Right lobe of liver (tissue), 4 donors: ENCODE measurements around the gene A2M.

ENCODE experiments used
- POLR2A ChIP-seq: fragments of 450-650 bp; IDR thresholded peaks from one replicate; pipeline ENCODE4 v1.6.1; 2017; ENCODE audit warnings: antibody characterized with exemption, mild to moderate bottlenecking
- TF ChIP-seq, protein P1 (sequence below), 4 donors: fragments of 200-600 bp in 3 of 4; fragments of 450-650 bp in 1 of 4; IDR thresholded peaks; one replicate each; pipeline versions ENCODE4 v1.5.1 to v1.8.0; 2016 to 2022; ENCODE audit warnings: antibody characterized with exemption in 4 of 4, mild to moderate bottlenecking in 2 of 4
- donor health status: DM: no; HTN: no; CAD: no.
- donor health status: DM: no; HTN: no; CAD: no.
- donor health status: DM: no; HTN: yes; CAD: no.

DNA sequence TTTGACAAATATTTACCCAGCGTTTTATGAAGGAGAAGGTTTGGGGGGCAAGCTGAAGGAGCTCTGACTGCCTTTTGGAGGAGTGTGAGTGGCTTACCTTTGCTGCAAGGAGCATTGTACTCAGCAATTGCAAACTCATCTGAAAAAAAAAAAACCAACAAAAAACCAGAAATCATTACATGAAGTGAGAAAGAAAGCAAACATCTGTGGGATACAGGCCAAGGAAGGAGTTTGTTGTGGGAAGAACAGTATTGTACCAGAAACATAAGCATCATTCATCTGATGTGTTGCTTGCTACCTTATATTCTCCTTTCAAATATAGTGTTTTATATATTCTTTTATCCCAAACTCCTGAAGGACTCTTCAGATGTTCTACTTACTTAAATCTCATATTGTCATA, 47.6 kb downstream of the A2M start:
- TF ChIP-seq, protein P1, sequence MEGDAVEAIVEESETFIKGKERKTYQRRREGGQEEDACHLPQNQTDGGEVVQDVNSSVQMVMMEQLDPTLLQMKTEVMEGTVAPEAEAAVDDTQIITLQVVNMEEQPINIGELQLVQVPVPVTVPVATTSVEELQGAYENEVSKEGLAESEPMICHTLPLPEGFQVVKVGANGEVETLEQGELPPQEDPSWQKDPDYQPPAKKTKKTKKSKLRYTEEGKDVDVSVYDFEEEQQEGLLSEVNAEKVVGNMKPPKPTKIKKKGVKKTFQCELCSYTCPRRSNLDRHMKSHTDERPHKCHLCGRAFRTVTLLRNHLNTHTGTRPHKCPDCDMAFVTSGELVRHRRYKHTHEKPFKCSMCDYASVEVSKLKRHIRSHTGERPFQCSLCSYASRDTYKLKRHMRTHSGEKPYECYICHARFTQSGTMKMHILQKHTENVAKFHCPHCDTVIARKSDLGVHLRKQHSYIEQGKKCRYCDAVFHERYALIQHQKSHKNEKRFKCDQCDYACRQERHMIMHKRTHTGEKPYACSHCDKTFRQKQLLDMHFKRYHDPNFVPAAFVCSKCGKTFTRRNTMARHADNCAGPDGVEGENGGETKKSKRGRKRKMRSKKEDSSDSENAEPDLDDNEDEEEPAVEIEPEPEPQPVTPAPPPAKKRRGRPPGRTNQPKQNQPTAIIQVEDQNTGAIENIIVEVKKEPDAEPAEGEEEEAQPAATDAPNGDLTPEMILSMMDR (IDR thresholded peaks at IDR 0.05) = no peak
- TF ChIP-seq POLR2A = no peak
